ENCODE measurements around the gene TBX2.

Gene TBX2

GRCh38 chr17:61380217-61380835 lies 19.3 kb upstream of the TBX2 start:
- TF ChIP-seq, protein P1, sequence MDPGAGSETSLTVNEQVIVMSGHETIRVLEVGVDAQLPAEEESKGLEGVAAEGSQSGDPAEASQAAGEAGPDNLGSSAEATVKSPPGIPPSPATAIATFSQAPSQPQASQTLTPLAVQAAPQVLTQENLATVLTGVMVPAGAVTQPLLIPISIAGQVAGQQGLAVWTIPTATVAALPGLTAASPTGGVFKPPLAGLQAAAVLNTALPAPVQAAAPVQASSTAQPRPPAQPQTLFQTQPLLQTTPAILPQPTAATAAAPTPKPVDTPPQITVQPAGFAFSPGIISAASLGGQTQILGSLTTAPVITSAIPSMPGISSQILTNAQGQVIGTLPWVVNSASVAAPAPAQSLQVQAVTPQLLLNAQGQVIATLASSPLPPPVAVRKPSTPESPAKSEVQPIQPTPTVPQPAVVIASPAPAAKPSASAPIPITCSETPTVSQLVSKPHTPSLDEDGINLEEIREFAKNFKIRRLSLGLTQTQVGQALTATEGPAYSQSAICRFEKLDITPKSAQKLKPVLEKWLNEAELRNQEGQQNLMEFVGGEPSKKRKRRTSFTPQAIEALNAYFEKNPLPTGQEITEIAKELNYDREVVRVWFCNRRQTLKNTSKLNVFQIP (CRISPR knock-in tag; IDR thresholded peaks at IDR 0.05; ENCODE audit: borderline replicate concordance, low read depth) = no peak
- TF ChIP-seq CSRNP3 (CRISPR knock-in tag; IDR thresholded peaks at IDR 0.05) (0 out of 2 replicates have a peak, but pooled peaks have one; percentile 0), GLIS3 (CRISPR knock-in tag; IDR thresholded peaks at IDR 0.05) (0 out of 2 replicates have a peak, but pooled peaks have one; percentile 17)
- ATAC-seq = no peak

- no peak; the same call in 2 of the 3 replicates for ATAC-seq
- TF ChIP-seq TCF4 (CRISPR knock-in tag; IDR thresholded peaks at IDR 0.05; ENCODE audit: borderline replicate concordance) = peak; percentile 78
- TF ChIP-seq, protein P1 (CRISPR knock-in tag; IDR thresholded peaks at IDR 0.05; ENCODE audit: borderline replicate concordance, low read depth) = no peak
- no peak for TF ChIP-seq RARB (CRISPR knock-in tag; IDR thresholded peaks at IDR 0.05)
- TF ChIP-seq ZFP30 (CRISPR knock-in tag; IDR thresholded peaks at IDR 0.05) = no peak
- TF ChIP-seq ZFP3 (CRISPR knock-in tag; IDR thresholded peaks at IDR 0.05) = peak; percentile 48; the same call in 1 of the 2 replicates
- no peak for TF ChIP-seq ZC3H10 (CRISPR knock-in tag; IDR thresholded peaks at IDR 0.05)
- no peak; the same call in 1 of the 2 replicates for TF ChIP-seq ZNF70 (CRISPR knock-in tag; IDR thresholded peaks at IDR 0.05)
- TF ChIP-seq, protein P2, sequence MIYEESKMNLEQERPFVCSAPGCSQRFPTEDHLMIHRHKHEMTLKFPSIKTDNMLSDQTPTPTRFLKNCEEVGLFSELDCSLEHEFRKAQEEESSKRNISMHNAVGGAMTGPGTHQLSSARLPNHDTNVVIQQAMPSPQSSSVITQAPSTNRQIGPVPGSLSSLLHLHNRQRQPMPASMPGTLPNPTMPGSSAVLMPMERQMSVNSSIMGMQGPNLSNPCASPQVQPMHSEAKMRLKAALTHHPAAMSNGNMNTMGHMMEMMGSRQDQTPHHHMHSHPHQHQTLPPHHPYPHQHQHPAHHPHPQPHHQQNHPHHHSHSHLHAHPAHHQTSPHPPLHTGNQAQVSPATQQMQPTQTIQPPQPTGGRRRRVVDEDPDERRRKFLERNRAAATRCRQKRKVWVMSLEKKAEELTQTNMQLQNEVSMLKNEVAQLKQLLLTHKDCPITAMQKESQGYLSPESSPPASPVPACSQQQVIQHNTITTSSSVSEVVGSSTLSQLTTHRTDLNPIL (CRISPR knock-in tag; IDR thresholded peaks at IDR 0.05; ENCODE audit: low read depth) = peak; percentile 40; the same call in 1 of the 2 replicates
- no peak for TF ChIP-seq CSDC2 (CRISPR knock-in tag; IDR thresholded peaks at IDR 0.05)
- TF ChIP-seq BACH2 (CRISPR knock-in tag; IDR thresholded peaks at IDR 0.05; ENCODE audit: borderline replicate concordance) = no peak
- peak; percentile 87 for TF ChIP-seq TSHZ2 (CRISPR knock-in tag; IDR thresholded peaks at IDR 0.05)
- TF ChIP-seq ISL1 (CRISPR knock-in tag; IDR thresholded peaks at IDR 0.05) = peak; percentile 85
- TF ChIP-seq TOX (CRISPR knock-in tag; IDR thresholded peaks at IDR 0.05; ENCODE audit: borderline replicate concordance) = no peak
- TF ChIP-seq OSR1 (CRISPR knock-in tag; IDR thresholded peaks at IDR 0.05) = no peak
- TF ChIP-seq ARNTL (CRISPR knock-in tag; IDR thresholded peaks at IDR 0.05; ENCODE audit: borderline replicate concordance, low read depth) = no peak
- TF ChIP-seq GLIS3 (CRISPR knock-in tag; IDR thresholded peaks at IDR 0.05) = no peak
- no peak for TF ChIP-seq PPARA (CRISPR knock-in tag; IDR thresholded peaks at IDR 0.05; ENCODE audit: borderline replicate concordance)
- 0 out of 2 replicates have a peak, but pooled peaks have one; percentile 54 for TF ChIP-seq CSRNP3 (CRISPR knock-in tag; IDR thresholded peaks at IDR 0.05)
- 0 out of 2 replicates have a peak, but pooled peaks have one; percentile 7 for TF ChIP-seq PATZ1 (CRISPR knock-in tag; IDR thresholded peaks at IDR 0.05; ENCODE audit: borderline replicate concordance)
- TF ChIP-seq ESRRG (CRISPR knock-in tag; IDR thresholded peaks at IDR 0.05) = no peak
- TF ChIP-seq ZNF8 (CRISPR knock-in tag; IDR thresholded peaks at IDR 0.05) = no peak
- 0 out of 2 replicates have a peak, but pooled peaks have one; percentile 26 for TF ChIP-seq ZNF565 (CRISPR knock-in tag; conservative IDR thresholded peaks at IDR 0.05; ENCODE audit: low read depth)
- TF ChIP-seq SNAI2 (CRISPR knock-in tag; IDR thresholded peaks at IDR 0.05) = peak; percentile 72; the same call in 1 of the 2 replicates
Measured at GRCh38 chr17:61380836-61381525, 18.7 kb upstream of the TBX2 start.
